Neural cell (in vitro differentiated cells): ENCODE measurements around the gene SMARCD1.

Experiments used
- EP300 ChIP-seq: fragments of 450-650 bp; conservative IDR thresholded peaks from 2 replicates; pipeline ENCODE4 v1.6.1; 2014; ENCODE audit warnings: antibody characterized with exemption, mild to moderate bottlenecking, moderate library complexity; ENCODE audit not compliant: poor library complexity, severe bottlenecking
- EZH2 ChIP-seq: fragments of 200-600, 300-800 bp; shearing (Covaris generic), sonication (generic); IDR thresholded peaks from 2 replicates; pipeline ENCODE4 v1.6.1; 2014; ENCODE audit warnings: antibody characterized with exemption, low read length, borderline replicate concordance, mild to moderate bottlenecking; ENCODE audit not compliant: insufficient read depth, poor library complexity, severe bottlenecking
- TAF1 ChIP-seq: IDR thresholded peaks from 2 replicates; pipeline ENCODE4 v1.6.1; 2012; ENCODE audit warnings: low read depth
- TF ChIP-seq, protein P1 (sequence below): fragments of 450-650 bp; IDR thresholded peaks from 2 replicates; pipeline ENCODE4 v1.5.1; 2014; ENCODE audit warnings: antibody characterized with exemption, mild to moderate bottlenecking, moderate library complexity; ENCODE audit not compliant: poor library complexity, severe bottlenecking

DNA sequence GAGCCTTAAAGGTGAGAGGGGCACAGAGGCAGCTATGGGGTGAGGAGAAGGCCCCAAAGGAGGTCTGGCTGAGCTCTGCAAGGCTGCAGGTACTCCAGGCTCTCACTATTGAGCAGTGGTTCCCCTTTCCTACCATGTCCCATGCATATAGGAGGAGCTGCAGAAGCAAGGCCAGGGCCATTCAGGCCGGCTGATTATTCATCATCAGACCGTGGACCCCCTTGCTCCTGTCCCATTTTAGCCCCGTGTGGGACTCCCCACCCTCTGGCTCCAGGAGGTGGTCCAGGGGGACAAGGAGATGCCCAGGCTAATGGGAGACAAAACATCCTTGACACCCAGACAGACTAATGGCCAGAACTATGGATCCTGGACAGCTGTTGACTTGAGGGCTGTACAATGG, 21.8 kb downstream of the SMARCD1 start:
- TF ChIP-seq, protein P1, sequence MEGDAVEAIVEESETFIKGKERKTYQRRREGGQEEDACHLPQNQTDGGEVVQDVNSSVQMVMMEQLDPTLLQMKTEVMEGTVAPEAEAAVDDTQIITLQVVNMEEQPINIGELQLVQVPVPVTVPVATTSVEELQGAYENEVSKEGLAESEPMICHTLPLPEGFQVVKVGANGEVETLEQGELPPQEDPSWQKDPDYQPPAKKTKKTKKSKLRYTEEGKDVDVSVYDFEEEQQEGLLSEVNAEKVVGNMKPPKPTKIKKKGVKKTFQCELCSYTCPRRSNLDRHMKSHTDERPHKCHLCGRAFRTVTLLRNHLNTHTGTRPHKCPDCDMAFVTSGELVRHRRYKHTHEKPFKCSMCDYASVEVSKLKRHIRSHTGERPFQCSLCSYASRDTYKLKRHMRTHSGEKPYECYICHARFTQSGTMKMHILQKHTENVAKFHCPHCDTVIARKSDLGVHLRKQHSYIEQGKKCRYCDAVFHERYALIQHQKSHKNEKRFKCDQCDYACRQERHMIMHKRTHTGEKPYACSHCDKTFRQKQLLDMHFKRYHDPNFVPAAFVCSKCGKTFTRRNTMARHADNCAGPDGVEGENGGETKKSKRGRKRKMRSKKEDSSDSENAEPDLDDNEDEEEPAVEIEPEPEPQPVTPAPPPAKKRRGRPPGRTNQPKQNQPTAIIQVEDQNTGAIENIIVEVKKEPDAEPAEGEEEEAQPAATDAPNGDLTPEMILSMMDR, result no peak
- TF ChIP-seq TAF1 (no peak), EP300 (no peak), EZH2 (no peak)
